ENCODE results near the gene KDM8.

DNA sequence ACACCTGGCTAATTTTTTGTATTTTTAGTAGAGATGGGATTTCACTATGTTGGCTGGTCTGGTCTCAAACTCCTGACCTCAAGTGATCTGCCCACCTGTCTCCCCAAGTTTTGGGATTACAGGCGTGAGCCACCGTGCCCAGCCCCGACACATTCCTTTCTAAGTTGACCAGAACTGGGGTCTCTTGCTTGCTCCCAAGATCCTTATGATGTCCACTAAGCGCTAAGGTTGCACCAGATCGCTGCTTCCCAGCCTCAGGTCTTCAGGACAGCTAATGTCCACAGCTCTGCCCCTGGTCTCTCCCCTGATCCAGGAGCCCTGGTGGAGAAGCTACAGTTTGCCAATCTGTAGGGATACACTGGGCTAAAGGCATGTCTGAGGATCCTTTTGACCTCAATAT, 35.7 kb downstream of the KDM8 start:
- TF ChIP-seq, protein P1, sequence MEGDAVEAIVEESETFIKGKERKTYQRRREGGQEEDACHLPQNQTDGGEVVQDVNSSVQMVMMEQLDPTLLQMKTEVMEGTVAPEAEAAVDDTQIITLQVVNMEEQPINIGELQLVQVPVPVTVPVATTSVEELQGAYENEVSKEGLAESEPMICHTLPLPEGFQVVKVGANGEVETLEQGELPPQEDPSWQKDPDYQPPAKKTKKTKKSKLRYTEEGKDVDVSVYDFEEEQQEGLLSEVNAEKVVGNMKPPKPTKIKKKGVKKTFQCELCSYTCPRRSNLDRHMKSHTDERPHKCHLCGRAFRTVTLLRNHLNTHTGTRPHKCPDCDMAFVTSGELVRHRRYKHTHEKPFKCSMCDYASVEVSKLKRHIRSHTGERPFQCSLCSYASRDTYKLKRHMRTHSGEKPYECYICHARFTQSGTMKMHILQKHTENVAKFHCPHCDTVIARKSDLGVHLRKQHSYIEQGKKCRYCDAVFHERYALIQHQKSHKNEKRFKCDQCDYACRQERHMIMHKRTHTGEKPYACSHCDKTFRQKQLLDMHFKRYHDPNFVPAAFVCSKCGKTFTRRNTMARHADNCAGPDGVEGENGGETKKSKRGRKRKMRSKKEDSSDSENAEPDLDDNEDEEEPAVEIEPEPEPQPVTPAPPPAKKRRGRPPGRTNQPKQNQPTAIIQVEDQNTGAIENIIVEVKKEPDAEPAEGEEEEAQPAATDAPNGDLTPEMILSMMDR (IDR thresholded peaks at IDR 0.05) = no peak
- TF ChIP-seq EZH2phosphoT487 (IDR thresholded peaks at IDR 0.05; ENCODE audit: borderline replicate concordance, low read depth) (no peak), YY1 (IDR thresholded peaks at IDR 0.05; ENCODE audit: low read depth) (no peak)
- TF ChIP-seq, protein P2, sequence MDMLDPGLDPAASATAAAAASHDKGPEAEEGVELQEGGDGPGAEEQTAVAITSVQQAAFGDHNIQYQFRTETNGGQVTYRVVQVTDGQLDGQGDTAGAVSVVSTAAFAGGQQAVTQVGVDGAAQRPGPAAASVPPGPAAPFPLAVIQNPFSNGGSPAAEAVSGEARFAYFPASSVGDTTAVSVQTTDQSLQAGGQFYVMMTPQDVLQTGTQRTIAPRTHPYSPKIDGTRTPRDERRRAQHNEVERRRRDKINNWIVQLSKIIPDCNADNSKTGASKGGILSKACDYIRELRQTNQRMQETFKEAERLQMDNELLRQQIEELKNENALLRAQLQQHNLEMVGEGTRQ (IDR thresholded peaks at IDR 0.05; ENCODE audit: borderline replicate concordance, low read depth, low read length) = no peak
